HEK293T (cell line): ENCODE data around the gene NUP42.
"Not testable (repeated sequence)": the region's sequence is repeated elsewhere in the genome, so short reads cannot be mapped to it uniquely, and the experiment has no call there.

Experiments
- CTCF ChIA-PET: fragments of 350-600 bp; formaldehyde crosslinking; extraction: SDS; loops from one replicate; lab custom pipeline; 2021; ENCODE audit warnings: antibody characterized with exemption, inconsistent platforms; lab: Yijun Ruan, JAX
- POLR2A ChIA-PET: fragments of 350-600 bp; formaldehyde crosslinking; extraction: SDS; loops from one replicate; lab custom pipeline; 2020; ENCODE audit warnings: antibody characterized with exemption, inconsistent platforms; lab: Yijun Ruan, JAX
- DNase-seq: peaks from one replicate; pipeline ENCODE4 v3.0.0; 2012; ENCODE audit warnings: mixed read lengths; ENCODE audit errors: extremely low spot score
- ARNT ChIP-seq: fragments of 450-650 bp; IDR thresholded peaks from 2 replicates; pipeline ENCODE4 v1.6.1; 2017; ENCODE audit warnings: mild to moderate bottlenecking
- BHLHE40 ChIP-seq: fragments of 450-650 bp; IDR thresholded peaks from 2 replicates; pipeline ENCODE4 v1.6.1; 2016; ENCODE audit warnings: mild to moderate bottlenecking, moderate library complexity, borderline replicate concordance
- CTBP1 ChIP-seq: fragments of 450-650 bp; IDR thresholded peaks from 2 replicates; pipeline ENCODE4 v1.6.1; 2016; ENCODE audit warnings: borderline replicate concordance
- ELF4 ChIP-seq: fragments of 450-650 bp; IDR thresholded peaks from 2 replicates; pipeline ENCODE4 v1.6.1; 2017; ENCODE audit warnings: antibody characterized with exemption
- FOXA1 ChIP-seq: fragments of 450-650 bp; IDR thresholded peaks from 2 replicates; pipeline ENCODE4 v1.6.1; 2016; ENCODE audit warnings: mild to moderate bottlenecking
- FOXK2 ChIP-seq: fragments of 450-650 bp; IDR thresholded peaks from 2 replicates; pipeline ENCODE4 v1.6.1; 2016; ENCODE audit warnings: mild to moderate bottlenecking
- FOXM1 ChIP-seq: fragments of 450-650 bp; IDR thresholded peaks from 2 replicates; pipeline ENCODE4 v1.6.1; 2017; ENCODE audit warnings: mild to moderate bottlenecking, borderline replicate concordance
- HDGF ChIP-seq: fragments of 450-650 bp; IDR thresholded peaks from 2 replicates; pipeline ENCODE4 v1.6.1; 2017; ENCODE audit warnings: antibody characterized with exemption, borderline replicate concordance
- L3MBTL2 ChIP-seq: fragments of 450-650 bp; conservative IDR thresholded peaks from 2 replicates; pipeline ENCODE4 v1.6.1; 2016; ENCODE audit warnings: mild to moderate bottlenecking
- LEF1 ChIP-seq: fragments of 450-650 bp; IDR thresholded peaks from 2 replicates; pipeline ENCODE4 v1.6.1; 2017; ENCODE audit warnings: mild to moderate bottlenecking, borderline replicate concordance
- NFRKB ChIP-seq: fragments of 450-650 bp; IDR thresholded peaks from 2 replicates; pipeline ENCODE4 v1.6.1; 2016; ENCODE audit warnings: mild to moderate bottlenecking, moderate library complexity
- SP1 ChIP-seq: fragments of 450-650 bp; IDR thresholded peaks from 2 replicates; pipeline ENCODE4 v1.6.1; 2017
- SUZ12 ChIP-seq: fragments of 450-650 bp; IDR thresholded peaks from 2 replicates; pipeline ENCODE4 v1.6.1; 2016; ENCODE audit warnings: mild to moderate bottlenecking
- TARDBP ChIP-seq: fragments of 450-650 bp; IDR thresholded peaks from 2 replicates; pipeline ENCODE4 v1.6.1; 2016
- ZNF384 ChIP-seq: fragments of 450-650 bp; IDR thresholded peaks from 2 replicates; pipeline ENCODE4 v1.6.1; 2016
- TF ChIP-seq, protein P1 (sequence below): fragments of 450-650 bp; IDR thresholded peaks from 2 replicates; pipeline ENCODE4 v1.6.1; 2016

The NUP42 gene

GRCh38 chr7:23212841-23213240, 31.0 kb downstream of the NUP42 start:
- ChIA-PET CTCF (no interaction called here), POLR2A (no interaction called here)
- TF ChIP-seq FOXK2, result no peak
- no peak for TF ChIP-seq L3MBTL2
- TF ChIP-seq BHLHE40, result no peak
- no peak for TF ChIP-seq HDGF
- no peak for TF ChIP-seq NFRKB
- TF ChIP-seq, protein P1, sequence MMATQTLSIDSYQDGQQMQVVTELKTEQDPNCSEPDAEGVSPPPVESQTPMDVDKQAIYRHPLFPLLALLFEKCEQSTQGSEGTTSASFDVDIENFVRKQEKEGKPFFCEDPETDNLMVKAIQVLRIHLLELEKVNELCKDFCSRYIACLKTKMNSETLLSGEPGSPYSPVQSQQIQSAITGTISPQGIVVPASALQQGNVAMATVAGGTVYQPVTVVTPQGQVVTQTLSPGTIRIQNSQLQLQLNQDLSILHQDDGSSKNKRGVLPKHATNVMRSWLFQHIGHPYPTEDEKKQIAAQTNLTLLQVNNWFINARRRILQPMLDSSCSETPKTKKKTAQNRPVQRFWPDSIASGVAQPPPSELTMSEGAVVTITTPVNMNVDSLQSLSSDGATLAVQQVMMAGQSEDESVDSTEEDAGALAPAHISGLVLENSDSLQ, result no peak
- TF ChIP-seq ELF4, result no peak
- TF ChIP-seq FOXM1, result no peak
- no peak for TF ChIP-seq ZNF384
- DNase-seq, result no peak

DNA sequence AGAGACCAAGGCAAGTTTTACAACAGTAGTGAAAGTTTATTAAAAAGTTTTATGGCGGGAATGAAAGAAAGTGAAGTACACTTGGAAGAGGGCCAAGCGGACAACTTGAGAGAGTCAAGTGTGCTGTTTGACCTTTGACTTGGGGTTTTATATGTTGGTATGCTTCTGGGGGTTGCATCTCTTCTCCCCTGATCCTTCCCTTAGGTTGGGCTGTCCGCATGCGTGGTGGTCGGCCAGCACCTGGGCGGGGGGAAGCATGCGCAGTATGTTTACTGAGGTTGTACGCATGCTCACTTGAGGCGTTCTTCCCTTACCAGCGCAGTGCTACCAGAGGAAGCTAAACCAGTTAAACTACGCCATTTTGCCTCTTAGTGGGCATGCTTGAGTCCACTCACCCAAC, 31.9 kb downstream of the NUP42 start:
- DNase-seq, result no peak
- TF ChIP-seq BHLHE40 (no peak), TARDBP (no peak), HDGF (no peak), SP1 (no peak), FOXK2 (no peak), L3MBTL2 (0 out of 2 replicates have a peak, but pooled peaks have one; percentile 63)
- POLR2A ChIA-PET, result no interaction called here
- CTCF ChIA-PET, result no interaction called here

GRCh38 chr7:23214423-23214822, 32.6 kb downstream of the NUP42 start:
- ChIA-PET POLR2A (interaction anchor here (0.7 kb wide), 1 partner anchor 195 kb away, joined by 3 read pairs; no protein-coding TSS in a partner anchor), CTCF (no interaction called here)
- DNase-seq, result no peak
- TF ChIP-seq FOXA1, result no peak
- no peak for TF ChIP-seq LEF1
- no peak for TF ChIP-seq HDGF
- TF ChIP-seq FOXM1, result no peak
- TF ChIP-seq BHLHE40, result no peak

GRCh38 chr7:23214938-23215337, 33.1 kb downstream of the NUP42 start:
- CTCF ChIA-PET, result no interaction called here
- POLR2A ChIA-PET, result interaction anchor here (0.7 kb wide), 1 partner anchor 196 kb away, joined by 3 read pairs; no protein-coding TSS in a partner anchor
- no peak for DNase-seq
- TF ChIP-seq ZNF384 (peak; percentile 40; the same call in 1 of the 2 replicates), TARDBP (no peak)

DNA sequence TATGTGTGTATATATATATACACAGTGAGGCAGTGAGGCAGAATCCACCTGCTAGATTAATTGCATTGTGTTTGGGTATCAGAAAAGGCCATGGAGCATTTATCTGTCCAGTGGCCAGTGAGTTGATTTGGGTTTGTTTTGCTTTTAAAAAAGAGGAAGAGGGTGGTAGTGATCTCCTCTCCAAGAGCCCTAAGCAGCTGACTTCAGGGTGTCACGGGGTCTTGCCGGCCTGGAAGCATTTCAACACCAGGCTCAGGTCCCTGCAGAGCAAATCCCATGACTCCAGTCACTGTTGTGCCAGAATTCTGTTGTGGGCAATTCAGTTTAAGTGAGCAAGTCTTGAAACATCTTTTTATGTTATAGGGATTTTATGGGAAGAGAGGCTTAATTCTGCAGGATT, 34.2 kb downstream of the NUP42 start:
- ChIA-PET POLR2A (no interaction called here), CTCF (no interaction called here)
- TF ChIP-seq ELF4 (no peak), FOXK2 (no peak)
- no peak for DNase-seq

DNA sequence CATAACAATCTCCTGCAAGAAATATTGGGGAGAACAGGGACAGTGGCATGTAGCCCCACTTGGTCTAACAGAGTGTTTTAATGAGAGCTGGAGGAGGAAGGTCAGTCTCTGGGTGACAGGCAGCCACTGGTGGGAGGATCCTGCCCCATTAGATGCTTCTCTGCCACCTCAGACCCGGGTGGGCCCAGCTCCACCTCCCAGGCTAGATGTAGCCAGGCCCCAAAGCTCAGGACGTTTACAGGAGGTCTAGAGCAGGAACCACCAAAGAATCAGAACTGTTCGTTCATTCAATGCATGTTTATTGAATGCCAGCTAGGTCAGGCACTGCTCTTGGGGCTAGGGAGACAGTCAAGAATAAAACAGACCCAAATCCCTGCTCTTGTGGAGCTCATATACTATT, 36.3 kb downstream of the NUP42 start:
- TF ChIP-seq SP1 (no peak), ELF4 (no peak), ZNF384 (no peak), L3MBTL2 (no peak), TARDBP (no peak), LEF1 (no peak), BHLHE40 (no peak), CTBP1 (no peak), NFRKB (no peak), HDGF (no peak), FOXM1 (no peak), FOXA1 (no peak), ARNT (no peak), SUZ12 (no peak)
- TF ChIP-seq, protein P1, result no peak
- ChIA-PET CTCF (interaction anchor here (0.9 kb wide), 1 partner anchor 8 kb away, joined by 3 read pairs; no protein-coding TSS in a partner anchor), POLR2A (no interaction called here)
- DNase-seq, result no peak

DNA sequence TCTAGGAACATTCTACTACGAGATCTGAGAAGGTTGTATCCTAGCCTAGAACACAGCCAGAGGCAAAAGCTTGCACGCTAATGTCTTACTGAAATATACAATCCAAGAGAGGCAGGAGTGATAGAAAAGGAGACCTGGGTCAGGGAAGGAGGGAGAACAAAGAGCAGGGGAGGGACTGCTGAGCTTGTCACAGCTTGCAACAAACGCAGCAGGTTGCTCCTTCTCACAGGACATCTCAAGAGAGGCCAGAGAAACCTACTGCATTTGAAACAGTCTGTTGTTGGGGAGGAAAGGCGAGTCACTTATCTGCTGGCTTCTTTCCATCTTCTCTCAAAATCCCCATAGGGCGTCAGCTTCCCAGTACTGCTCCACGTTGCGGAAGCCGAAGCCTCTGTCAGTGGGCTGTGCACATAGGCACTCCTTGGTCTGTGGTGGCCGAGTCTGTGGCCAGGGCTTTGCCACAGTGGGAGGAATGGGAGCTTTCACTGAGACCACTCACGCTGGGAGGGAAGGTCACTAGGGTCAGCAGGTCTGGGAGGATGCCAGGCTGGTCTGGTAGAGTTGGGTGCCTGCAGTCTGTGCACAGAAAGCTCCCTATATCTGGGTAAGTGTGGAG, 39.0 kb downstream of the NUP42 start:
- TF ChIP-seq FOXK2 (no peak), TARDBP (no peak), L3MBTL2 (no peak), HDGF (no peak), ARNT (no peak), SUZ12 (no peak), ZNF384 (no peak)
- DNase-seq, result no peak
- POLR2A ChIA-PET, result no interaction called here
- CTCF ChIA-PET, result no interaction called here

GRCh38 chr7:23222439-23223030, 40.7 kb downstream of the NUP42 start:
- no peak for DNase-seq
- CTCF ChIA-PET, result no interaction called here
- POLR2A ChIA-PET, result interaction anchor here (0.7 kb wide), 1 partner anchor 11 kb away, joined by 3 read pairs; no protein-coding TSS in a partner anchor
- TF ChIP-seq FOXK2 (no peak), L3MBTL2 (no peak), FOXA1 (no peak), SUZ12 (no peak), HDGF (no peak), NFRKB (no peak), BHLHE40 (no peak), CTBP1 (no peak), FOXM1 (no peak), SP1 (no peak), LEF1 (no peak), ZNF384 (no peak)

DNA sequence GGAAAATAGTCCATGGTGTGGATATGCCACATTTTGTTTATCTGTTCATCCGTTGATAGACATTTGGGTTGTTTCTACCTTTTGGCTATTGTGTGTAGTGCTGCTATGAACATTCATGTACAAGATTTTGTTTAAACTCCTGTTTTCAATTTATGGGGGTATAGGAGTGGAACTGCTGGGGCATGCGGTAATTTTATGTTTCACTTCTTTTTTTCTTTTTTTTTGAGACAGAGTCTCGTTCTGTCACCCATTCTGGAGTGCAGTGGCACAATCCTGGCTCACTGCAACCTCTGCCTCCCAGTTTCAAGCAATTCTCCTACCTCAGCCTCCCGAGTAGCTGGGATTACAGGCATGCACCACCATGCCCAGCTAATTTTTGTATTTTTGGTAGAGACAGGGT, 42.5 kb downstream of the NUP42 start:
- CTCF ChIA-PET, POLR2A ChIA-PET, DNase-seq: not testable (repeated sequence)
